ENCODE results near the gene SNRPD3.

Gene SNRPD3

DNA sequence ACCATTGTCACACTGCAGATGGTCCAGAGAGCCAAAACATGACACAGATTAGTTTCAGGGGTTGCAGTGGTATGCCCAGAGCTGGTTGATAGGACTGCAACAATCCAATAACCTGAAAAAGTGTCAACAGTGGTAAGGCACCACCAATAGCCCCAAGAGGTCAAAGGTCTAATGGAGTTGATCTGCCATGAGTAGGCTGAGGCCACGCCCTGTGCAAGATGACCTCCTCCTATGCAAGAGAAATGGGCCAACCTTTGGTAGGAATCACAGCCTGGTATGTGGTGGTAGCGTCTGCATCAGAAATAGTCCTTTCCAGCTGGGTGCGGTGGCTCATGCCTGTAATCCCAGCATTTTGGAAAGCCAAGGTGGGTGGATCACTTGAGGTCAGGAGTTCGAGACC lies 20.5 kb upstream of the SNRPD3 start:
- DNase-seq = no peak

DNA sequence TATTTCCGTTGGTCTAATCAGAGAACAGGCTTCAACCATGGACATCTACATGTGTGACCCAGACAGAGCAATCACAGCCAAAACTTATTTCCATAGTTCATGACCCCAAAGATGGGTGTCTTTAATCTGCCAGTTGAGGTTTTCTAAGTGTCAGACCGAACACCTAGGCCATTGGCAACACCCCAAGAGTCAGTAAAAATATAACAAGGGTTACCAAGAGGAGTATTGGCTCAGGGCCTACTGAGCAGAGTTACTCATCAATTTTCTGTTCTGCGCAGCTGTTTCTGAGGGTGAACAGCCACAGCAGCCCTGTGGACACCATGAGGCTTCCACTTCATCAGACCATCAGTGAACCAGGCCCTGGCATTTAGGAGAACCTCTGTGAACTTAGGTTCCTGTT lies 19.7 kb upstream of the SNRPD3 start:
- DNase-seq = no peak

DNA sequence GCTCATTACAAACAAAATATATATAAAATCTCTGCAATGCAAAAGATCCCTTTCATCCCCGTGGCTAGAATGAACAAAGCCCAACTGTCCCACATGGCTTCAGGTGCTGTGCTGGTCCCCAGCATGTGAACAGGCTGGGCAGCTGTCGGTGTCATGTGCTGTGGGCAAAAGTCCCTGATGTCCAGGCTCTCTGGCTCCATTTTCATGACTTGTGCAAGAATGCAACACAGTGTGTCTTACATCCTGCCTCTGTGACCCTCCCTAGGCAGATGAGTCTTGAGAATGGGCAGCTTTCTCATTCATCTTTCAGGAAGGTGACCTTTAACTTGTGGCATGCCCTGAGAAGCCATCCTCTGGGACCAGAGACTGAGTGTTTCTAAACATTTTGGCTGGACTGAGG lies 15.3 kb upstream of the SNRPD3 start:
- DNase-seq = no peak

DNA sequence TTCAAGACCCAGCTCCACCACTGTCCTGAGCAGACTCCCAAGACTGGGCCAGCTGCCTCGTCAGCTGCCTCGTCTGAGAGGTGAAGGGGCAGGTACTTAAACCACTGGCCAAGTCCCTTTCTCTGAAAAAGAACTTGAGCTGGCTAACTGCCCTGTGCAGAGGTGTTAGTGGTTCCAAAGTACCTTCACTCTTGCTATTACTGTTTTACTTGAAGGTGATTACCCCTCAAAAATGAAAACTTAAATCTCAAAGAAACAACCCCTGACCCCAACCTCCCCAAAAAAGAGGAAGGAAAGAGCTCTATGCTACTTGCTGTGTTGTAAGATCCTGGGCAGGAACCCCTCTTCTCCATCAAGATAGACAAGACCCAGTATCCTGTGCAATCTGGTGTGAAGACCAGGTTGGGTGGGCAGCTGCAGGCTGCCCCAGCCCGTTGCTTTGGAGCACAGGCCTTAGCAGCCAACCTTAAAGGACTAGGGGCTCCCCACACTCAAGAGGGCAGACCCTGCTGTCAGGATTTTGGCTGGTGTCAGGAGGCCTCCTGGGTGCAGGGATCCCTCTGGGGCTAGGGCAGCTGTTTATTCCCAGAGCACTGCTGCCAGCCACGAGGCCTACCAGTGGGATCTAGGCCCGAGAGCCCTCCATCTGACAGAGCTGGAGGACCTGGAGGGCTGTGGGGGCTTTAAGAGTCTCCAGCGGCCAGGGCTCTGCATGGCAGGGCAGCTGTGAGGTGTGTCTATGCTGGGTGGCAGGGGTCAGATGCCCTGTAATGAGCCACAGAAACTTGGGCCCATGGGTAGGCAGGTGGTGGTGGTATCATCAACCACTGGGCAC lies 13.9 kb upstream of the SNRPD3 start:
- DNase-seq = no peak

DNA sequence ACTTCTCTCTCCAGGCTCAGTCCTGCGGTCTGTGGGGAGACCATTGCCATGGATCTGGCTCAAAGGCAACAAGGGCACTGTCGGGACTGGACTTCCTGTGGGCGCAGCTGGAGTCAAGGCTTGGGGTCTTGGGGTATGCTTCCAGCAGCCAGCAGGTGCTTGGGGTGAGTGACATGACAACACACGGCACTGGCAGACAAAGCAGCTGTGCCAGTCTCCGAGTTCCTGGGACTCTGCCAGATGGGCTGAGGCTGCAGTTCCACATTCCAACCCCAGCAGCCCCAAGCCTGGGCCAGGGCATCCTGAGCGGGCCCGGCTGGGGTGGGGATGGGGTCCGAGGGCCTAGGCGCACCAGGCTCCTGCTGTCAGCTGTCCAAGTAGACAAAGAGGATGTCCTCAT lies 13.2 kb upstream of the SNRPD3 start:
- DNase-seq = no peak

DNA sequence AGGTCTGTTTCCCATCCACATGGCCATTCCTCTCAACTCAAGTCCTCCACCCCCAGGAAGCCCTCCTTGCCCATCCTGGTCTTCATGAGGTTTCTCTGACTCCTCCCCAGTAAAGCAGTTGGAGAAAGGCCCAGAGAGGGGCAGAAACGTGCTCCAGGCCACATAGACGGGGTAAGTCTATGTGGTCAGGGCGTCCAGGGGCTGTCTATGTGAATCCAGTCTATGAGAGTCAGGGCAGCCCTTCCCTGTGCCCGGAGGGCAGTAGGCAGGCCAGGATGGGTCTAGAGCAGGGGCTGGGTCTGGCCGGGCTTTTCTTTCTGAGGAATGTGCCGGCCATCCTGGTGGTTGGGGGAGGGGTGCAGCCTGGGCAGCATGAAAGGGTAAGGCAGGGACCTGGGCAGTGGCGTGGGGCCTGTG lies 12.6 kb upstream of the SNRPD3 start:
- DNase-seq = no peak

DNA sequence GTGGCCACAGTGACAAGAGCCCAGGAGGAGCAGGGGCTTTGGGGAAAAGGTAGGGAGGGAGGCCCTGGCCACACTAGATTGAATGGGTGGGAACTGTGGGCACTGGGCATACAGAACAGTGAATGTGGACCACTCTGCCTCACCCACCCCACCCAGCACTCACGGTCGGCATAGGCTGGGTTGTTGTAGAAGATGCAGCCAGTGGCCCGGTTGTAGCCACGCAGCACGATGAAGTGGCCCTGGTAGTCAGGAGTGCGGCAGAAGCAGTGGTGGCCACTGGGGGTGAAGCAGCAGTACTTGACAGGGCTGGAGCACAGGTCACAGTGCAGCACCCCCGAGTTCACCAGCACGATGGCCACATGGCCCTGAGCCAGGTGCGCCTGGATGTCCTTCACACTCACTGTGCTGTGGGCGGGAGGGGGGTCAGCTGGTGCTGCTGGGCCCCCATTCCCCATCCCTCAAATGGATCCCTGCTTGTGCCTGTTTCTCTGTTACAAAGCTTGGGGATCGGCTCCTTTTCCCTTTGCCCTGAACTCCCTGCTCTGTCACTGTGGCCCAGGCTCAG lies 12.0 kb upstream of the SNRPD3 start:
- no peak for DNase-seq

DNA sequence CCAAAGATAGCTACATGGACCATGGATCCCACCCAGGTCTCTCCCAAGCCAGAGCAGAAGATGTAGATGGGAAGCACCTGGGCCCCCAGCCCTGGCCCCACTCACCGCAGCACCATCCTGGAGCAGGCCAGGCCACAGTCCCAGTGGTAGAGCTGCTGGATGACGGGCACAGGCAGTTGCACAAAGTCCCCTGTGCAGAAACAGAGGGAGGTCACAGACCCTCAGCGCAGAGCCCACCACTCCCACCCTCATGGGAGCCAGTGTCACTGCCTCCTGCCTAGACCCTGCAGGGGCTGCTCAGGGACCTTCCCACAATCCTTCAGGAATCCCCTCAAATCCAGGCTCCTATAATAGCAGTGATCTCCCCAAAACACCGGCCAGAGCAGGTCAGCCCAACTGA lies 7.0 kb upstream of the SNRPD3 start:
- no peak for DNase-seq

DNA sequence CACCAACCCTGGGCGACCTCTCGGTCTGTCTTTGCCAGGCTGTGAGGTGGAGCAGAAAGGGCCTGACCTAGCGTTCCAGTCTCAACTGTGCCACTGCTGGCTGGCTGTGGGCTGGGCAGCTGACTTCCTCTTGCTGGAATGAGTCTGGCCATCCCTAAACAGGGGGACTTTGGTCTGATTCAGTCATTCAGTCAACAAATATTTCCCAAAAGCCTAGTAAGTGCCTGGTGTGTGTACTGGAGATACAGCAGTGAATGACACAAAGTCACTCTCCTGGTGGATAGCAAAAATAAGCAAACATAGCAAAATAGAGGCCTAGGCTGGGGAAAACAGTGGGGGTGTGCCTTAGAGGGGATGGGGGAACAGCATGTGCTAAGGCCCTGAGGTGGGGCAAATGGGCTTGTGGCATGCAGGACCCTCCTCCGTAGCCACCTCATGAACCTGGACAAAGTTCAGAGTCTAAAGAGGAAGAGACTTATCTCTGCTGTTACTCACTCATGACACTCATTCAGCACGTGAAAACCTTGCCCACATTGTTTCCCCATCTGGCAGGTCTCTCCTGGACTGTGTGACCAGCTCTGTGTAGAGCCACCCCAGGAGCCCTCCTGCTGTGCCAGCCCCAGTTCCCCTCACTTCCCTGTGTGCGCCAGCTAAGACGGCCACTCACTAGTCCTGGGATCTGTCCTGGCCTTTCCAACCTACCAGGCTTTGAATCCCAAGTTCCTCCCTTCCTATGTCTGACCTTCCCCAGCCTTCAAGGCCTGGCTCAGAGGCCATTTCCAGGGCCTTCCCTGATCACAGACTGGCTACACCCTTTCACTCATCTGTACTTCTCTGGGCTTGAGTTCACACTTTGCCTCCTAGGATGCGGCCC lies 5.5 kb upstream of the SNRPD3 start:
- DNase-seq = no peak

DNA sequence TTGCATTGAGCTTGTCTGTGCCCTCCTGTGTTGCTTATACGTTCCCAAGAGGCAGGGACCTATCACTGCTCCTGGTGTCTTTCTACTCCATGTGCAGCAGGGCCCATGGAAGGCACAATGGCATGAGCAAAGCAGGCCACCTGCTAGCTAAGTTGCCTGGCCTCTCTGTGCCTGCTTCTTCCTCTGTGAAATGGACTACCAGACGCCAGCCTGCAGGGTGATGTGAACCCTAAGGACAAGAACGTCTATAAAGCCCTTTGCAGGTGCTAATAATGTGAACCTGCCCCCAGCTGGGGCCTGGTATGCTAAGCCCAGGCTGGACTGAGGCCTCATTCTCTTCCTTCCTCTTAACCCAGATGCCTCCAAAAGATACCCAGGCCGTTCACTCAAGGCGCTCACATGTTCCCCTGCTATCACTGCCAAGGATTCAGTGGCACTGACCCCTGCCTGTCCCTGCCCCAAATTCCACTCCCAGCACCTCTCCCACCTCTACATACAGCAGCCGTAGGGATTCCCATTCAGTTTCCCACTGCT lies 4.8 kb upstream of the SNRPD3 start:
- no peak for DNase-seq

DNA sequence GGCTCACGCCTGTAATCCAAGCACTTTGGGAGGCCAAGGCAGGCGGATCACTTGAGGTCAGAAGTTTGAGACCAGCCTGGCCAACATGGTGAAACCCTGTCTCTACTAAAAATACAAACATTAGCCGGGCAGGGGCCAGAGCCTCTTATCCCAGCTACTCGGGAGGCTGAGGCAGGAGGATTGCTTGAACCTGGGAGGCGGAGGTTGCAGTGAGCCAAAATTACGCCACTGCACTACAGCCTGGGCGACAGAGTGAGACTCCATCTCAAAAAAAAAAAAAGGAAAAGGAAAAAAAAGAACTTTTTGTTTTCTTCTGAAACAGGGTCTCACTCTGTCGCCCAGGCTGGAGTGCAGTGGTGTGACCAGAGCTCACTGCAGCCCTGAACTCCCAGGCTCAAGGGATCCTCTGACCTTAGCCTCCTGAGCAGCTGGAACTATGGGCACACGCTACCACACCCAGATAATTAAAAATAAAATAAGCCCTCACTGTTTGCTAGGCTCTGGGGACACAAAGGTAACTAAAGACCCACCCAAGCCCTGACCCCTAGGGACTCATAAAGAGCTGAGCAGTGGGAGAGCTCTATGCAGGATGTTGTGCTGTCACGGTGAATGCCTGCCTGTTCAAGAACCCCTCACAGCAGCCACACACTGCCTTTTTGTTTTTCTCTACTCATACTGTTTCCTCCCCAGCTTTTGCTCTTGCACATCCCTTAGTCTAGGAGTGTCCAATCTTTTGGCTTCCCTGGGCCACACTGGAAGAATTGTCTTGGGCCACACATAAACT lies 3.1 kb upstream of the SNRPD3 start:
- DNase-seq = peak; percentile 74

DNA sequence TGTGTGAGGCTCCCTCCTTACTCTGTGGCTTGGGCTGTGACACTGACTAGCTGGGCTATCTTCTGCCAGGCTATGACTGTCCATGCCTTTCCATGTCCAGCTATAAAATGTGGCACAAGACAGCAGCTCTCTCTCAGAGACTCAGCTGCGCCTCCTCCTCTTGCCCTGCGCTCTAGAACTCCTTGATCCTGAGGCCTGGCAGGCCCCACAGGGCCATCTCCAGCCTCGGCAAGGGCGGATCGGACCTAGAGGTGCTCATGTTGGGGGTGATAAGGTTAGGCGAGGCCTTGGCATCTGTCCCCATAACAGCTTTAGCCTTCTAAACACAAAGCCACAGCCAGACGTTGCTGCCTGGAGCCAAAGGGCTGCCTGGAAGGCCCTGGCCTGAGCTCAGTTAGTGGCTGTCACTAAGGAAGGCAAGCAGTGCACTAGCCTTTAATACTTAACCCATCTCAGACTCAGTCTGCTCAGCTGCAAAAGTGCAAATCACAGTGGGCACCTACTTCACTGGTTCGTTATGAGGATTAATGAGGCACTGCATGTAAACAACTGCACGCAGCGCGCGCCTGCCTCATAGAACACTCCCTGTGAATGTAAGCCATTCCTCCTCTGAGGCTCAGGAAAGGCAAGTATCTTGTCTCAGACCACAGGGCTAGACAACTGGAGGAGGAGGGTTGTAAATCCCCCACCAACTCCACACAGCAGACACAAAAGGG lies 2.0 kb upstream of the SNRPD3 start:
- DNase-seq = no peak

DNA sequence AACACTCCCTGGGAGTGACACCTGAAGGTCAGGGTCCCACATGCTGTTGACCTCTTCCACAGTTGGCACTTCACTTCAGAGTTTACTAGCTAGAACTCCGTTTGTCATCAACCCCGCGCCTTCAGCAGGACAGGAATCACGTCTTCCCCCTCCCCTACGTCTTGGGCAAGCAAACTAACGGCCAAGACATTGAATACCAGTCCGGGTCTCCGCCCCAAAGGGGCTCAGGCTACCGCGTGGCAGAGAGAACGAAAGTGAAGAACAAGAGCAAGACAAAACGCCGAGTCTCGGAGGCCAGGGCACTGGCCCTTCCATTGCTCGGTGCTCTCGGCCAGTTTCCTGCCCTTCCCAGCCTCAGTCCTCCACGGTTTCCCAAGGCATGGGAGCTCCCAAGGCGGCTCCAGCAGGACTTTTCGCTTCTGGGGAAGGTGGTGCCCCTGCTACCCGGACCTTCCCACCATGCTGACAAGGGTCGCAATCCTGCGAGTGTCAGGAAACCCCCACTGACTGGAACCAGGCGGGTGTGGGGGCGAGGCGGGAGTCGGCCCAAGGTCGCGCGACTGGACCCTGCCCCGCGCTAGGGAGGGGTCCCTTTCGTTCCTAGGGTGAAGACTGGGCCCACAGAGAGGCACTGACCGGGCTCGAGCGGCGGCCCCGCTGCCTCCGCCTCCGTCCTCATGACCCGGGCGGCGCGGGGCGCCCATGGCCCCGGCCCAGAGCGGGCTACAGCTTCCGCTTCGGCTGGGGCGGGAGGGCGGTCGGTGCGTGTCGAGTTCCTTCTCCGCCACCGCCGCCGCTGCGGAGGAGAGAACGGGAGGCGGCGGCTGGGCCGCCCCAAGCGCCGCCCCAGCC lies 1.3 kb upstream of the SNRPD3 start, which contains the start of gene GUCD1:
Gene GUCD1, minus strand, starts transcription at position 826 of the 852 bp plus-strand sequence. Its CDS starts 147 bp downstream, at position 679.
- no peak for DNase-seq

DNA sequence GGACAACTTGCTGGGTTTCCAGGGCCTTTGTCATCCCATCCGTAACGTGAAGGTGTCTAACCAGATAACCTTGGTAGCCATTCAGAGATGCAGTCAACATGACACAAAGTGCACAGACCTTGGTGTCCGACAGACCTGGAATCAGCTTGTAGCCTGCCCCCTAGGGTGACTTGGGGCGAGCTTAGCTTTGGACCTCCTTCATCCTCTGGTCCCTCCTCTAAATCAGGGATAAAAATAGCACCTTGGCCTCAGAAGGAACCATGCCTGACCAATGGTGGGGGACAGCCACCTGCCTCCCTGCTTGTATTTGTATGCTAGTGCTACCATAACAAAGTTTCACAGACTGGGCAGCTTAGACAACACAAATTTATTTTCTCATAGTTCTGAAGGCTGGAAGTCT lies 3.7 kb downstream of the SNRPD3 start:
- DNase-seq = no peak

DNA sequence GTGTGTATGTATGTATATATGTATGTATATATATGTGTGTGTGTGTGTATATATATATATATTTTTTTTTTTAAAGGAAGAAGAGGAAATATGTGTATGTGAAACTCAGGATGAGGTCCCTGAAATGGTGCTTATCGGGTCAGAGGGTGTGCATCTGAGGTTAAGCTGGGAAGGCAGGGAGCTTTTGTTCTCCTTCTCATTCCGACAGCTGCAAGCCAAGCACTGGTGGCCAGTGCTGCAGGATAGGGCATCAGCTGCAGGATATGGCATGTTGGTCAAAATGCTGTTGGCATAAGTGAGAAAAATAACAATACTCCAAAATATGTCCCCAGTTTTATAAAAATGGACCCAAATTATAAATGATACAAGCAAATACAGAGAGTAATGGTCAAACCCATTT lies 7.4 kb downstream of the SNRPD3 start:
- no peak for DNase-seq

DNA sequence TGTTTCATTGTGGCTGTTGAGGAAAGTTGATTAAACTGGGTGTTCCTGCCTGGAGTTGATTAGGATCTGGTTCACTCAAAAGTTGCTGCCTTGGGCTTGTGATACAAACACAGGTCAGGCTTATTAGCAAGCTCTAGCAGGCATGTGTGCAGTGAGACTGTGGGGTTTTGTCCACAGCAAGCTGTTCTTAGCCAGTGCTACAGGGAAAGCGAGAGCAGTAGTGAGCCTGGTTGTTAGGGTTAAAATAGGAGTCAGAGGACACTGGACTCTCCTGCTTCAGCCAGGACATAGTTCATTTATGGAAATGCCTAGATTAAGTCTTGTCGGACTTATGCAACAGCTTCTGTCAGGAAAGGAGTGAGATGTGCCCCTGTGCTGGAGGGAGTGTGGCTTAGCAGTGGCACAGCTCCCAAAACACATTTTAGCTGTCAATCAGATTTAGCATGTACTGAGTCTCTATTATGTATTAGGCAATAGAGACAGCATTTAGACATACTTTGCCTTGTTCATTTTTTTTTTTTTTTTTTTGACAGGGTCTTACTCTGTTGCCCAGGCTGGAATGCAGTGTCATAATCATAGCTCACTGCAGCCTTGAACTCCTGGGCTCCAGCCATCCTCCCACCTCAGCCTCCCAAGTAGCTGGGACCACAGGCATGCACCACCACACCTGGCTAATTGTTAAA lies 8.7 kb downstream of the SNRPD3 start:
- DNase-seq = no peak

DNA sequence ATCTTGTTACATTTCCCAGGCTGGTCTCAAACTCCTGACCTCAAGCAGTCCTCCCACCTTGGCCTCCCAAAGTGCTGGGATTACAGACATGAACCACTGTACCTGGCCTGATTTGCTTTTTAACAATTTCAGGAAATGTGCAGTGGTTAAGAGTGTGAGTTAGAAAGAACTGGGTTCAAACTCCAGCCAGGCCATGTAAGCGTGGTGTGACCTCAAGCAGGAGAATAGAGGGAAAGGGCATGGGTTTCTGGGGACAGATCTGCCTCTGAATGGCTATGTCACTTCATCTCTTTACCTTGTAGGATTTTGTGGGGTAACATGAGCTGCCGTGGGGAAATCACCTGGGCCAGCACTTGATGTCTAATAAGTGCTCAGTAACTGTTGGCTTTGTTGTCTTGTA lies 9.3 kb downstream of the SNRPD3 start:
- no peak for DNase-seq

DNA sequence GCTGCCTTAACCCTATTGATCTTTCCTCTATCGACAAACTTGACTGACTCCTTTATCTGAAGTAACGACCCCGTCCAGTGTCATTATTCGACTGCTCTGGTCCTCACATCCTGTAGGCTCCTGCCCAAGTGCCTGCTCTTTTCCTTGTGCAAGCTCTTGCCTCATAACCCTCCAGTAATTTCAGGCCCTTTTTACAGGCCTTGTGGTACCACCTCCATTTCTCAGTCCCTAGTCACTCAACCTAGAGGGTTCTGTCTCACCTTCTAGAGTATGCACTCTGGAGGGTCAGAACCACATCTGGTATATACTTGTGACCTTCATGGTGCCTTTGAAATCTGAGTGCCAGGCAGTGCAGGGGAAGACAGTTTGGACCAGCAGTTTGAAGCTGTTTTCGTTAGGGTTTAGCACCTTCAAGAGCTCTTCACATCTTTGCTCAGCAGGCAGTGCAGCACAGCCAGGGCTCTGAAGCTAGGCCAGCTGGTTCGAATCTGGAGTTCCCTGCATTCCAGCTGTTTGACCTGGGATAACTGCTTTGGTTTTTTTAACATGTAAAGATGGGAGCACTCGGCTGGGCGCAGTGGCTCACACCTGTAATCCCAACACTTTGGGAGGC lies 11.2 kb downstream of the SNRPD3 start:
- DNase-seq = no peak

DNA sequence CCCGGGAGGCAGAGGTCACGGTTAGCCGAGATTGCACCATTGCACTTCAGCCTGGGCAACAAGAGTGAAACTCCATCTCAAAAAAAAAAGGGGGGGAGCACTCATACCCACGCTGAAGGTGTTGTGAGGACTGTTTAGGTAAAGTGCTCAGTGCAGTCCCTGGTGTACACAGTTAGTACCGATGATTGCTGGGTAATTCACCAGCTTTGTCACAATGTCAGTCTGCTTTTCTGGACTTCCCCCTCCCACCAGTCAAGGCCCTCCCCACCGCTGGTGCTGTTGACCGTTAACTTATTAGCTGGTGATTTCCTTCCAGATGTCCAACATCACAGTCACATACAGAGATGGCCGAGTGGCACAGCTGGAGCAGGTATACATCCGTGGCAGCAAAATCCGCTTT lies 11.9 kb downstream of the SNRPD3 start:
- DNase-seq = no peak

DNA sequence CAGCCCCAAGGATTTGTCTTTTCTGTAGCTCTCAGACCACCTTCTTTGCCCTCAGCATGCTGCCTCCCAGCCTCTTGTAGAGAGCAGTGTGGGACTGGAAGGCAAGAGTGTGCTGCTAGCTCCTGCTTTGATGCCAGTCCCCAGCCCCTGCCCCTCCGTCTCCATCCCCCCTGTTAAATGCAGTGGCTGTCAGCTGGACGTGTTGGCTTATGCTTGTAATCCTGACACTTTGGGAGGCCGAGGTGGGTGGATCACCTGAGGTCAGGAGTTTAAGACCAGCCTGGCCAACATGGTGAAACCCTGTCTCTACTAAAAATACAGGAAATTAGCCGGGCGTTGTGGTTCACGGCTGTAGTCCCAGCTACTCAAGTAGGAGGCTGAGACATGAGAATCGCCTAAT lies 15.5 kb downstream of the SNRPD3 start:
- DNase-seq = no peak
